Endothelial cell of umbilical vein (primary cell): ENCODE measurements around the gene JPT2. TPM values are rescaled to one million over a fixed set of nuclear protein-coding genes. Genes with fewer than 3 reads are reported as not detected.

Experiments
- BruUV-seq: library from RNA; stranded (reverse); fragments of 400-500 nt; replicated peaks from 2 replicates; lab custom pipeline; 2021; lab: Mats Ljungman, UMichigan
- CTCF ChIA-PET: fragments of 300-600, 350-600 bp; sonication (Branson Sonifier 250); formaldehyde crosslinking; loops from one replicate; lab custom pipeline; 2021; ENCODE audit warnings: antibody characterized with exemption, inconsistent platforms; lab: Charles Lee
- POLR2A ChIA-PET: fragments of 300-600, 350-600 bp; sonication (Branson Sonifier 250); formaldehyde crosslinking; loops from one replicate; lab custom pipeline; 2021; ENCODE audit warnings: antibody characterized with exemption, inconsistent platforms; lab: Charles Lee
- DNase-seq: peaks from one replicate; pipeline ENCODE4 v3.0.0-alpha.2; 2011; ENCODE audit warnings: low read depth, low spot score
- FAIRE-seq: peaks from 2 replicates; lab custom pipeline; 2011; peaks lifted over from hg19 to GRCh38; lab: Jason Lieb, UNC
- H2AFZ ChIP-seq: 2 replicates; pipeline ENCODE4 v1.6.0; 2012; ENCODE audit warnings: low read depth, low read length, control low read depth, inconsistent platforms
- H3K27ac ChIP-seq: 2 replicates; pipeline ENCODE4 v1.5.1; 2011; ENCODE audit warnings: low read depth, mild to moderate bottlenecking, control low read depth, low read length, moderate library complexity; ENCODE audit not compliant: insufficient read depth
- H3K27me3 ChIP-seq, 2 experiments: 2 replicates each; pipeline versions ENCODE4 v1.6.0 to v1.6.1; 2011; ENCODE audit warnings: low read length in 2 of 2, mixed read lengths in 1 of 2; ENCODE audit not compliant: control insufficient read depth in 2 of 2, insufficient read depth in 2 of 2
- H3K36me3 ChIP-seq, 2 experiments: 2 replicates in 1 of 2; 3 replicates in 1 of 2; pipeline ENCODE4 v1.5.1; 2011; ENCODE audit warnings: low read length in 2 of 2, mild to moderate bottlenecking in 1 of 2, moderate library complexity in 1 of 2; ENCODE audit not compliant: control insufficient read depth in 2 of 2, insufficient read depth in 2 of 2; ENCODE audit errors: extremely low read depth in 1 of 2
- H3K4me1 ChIP-seq: 3 replicates; pipeline ENCODE4 v1.5.1; 2011; ENCODE audit warnings: mild to moderate bottlenecking, low read length; ENCODE audit not compliant: control insufficient read depth, insufficient read depth; ENCODE audit errors: extremely low read depth
- H3K4me2 ChIP-seq: 2 replicates; pipeline ENCODE4 v1.6.1; 2011; ENCODE audit warnings: low read length, control low read depth, mixed read lengths; ENCODE audit not compliant: insufficient read depth
- H3K4me3 ChIP-seq, 3 experiments: fragments of 200-600 bp in 1 of 3; sonication (generic), shearing (Covaris generic) in 1 of 3; replicated peaks in 1 of 3; 2 replicates each; pipeline ENCODE4 v1.5.1; 2011 to 2016; ENCODE audit warnings: control low read depth in 3 of 3, low read length in 3 of 3, mild to moderate bottlenecking in 2 of 3, inconsistent platforms in 1 of 3, low read depth in 1 of 3, moderate library complexity in 1 of 3; ENCODE audit not compliant: insufficient read depth in 1 of 3
- H3K79me2 ChIP-seq: 2 replicates; pipeline ENCODE4 v1.6.0; 2012; ENCODE audit warnings: low read length, inconsistent platforms; ENCODE audit not compliant: control insufficient read depth, insufficient read depth
- H3K9ac ChIP-seq: replicated peaks from 2 replicates; pipeline ENCODE3; 2011; ENCODE audit warnings: low read length, control low read depth; ENCODE audit not compliant: insufficient read depth; ENCODE audit errors: extremely low read depth
- H3K9me1 ChIP-seq: replicated peaks from 3 replicates; pipeline ENCODE4 v1.6.0; 2011; ENCODE audit warnings: mild to moderate bottlenecking, low read length; ENCODE audit not compliant: control insufficient read depth, insufficient read depth; ENCODE audit errors: extremely low read depth
- H3K9me3 ChIP-seq: replicated peaks from 2 replicates; pipeline ENCODE4 v1.5.1; 2012; ENCODE audit warnings: low read length, inconsistent platforms; ENCODE audit not compliant: control insufficient read depth, insufficient read depth
- H4K20me1 ChIP-seq: replicated peaks from 2 replicates; pipeline ENCODE3; 2011; ENCODE audit warnings: mild to moderate bottlenecking, low read length; ENCODE audit not compliant: control insufficient read depth, insufficient read depth; ENCODE audit errors: extremely low read depth
- EZH2 ChIP-seq: IDR thresholded peaks from 2 replicates; pipeline ENCODE4 v1.6.1; 2012; ENCODE audit warnings: borderline replicate concordance, low read depth, mild to moderate bottlenecking, moderate library complexity, low read length, inconsistent platforms; ENCODE audit not compliant: severe bottlenecking
- FOS ChIP-seq: IDR thresholded peaks from 2 replicates; pipeline ENCODE4 v1.6.1; 2011; ENCODE audit warnings: mild to moderate bottlenecking, low read length, moderate library complexity, borderline replicate concordance; ENCODE audit not compliant: insufficient read depth
- GATA2 ChIP-seq: IDR thresholded peaks from 2 replicates; pipeline ENCODE4 v1.7.0; 2011; ENCODE audit warnings: low read depth, mild to moderate bottlenecking, moderate library complexity, mixed read lengths, low read length; ENCODE audit not compliant: insufficient read length, insufficient read depth
- JUN ChIP-seq: IDR thresholded peaks from 2 replicates; pipeline ENCODE4 v1.6.1; 2011; ENCODE audit warnings: borderline replicate concordance, low read depth; ENCODE audit not compliant: insufficient read length, insufficient read depth
- MAX ChIP-seq: IDR thresholded peaks from 2 replicates; pipeline ENCODE4 v1.6.1; 2011; ENCODE audit not compliant: insufficient read depth, insufficient read length
- MYC ChIP-seq: IDR thresholded peaks from one replicate; pipeline ENCODE4 v1.6.1; 2011; ENCODE audit warnings: mild to moderate bottlenecking, low read depth, low read length
- POLR2A ChIP-seq: IDR thresholded peaks from 2 replicates; pipeline ENCODE4 v1.6.1; 2012; ENCODE audit warnings: low read depth, mild to moderate bottlenecking, control low read depth, low read length
- POLR2AphosphoS5 ChIP-seq: IDR thresholded peaks from 2 replicates; pipeline ENCODE4 v1.6.1; 2012; ENCODE audit warnings: low read depth, mild to moderate bottlenecking, control low read depth, low read length, moderate library complexity; ENCODE audit not compliant: insufficient read depth
- dilution Hi-C: fragments of 300-500 bp; cut with MboI; formaldehyde crosslinking; loops from one replicate; pipeline ENCODE4 v1.15.0; 2019; ENCODE audit warnings: low sequenced_read_pairs; ENCODE audit not compliant: extremely low pct_ligation_motif_present
- intact Hi-C: fragments of 100-400 bp; cut with micrococcal nuclease; formaldehyde crosslinking; loops from one replicate; pipeline ENCODE4 v1.10.0; 2022
- polyA plus RNA-seq, 4 experiments: library from polyadenylated mRNA; depleted of rRNA in 3 of 4; stranded (reverse) in 3 of 4; unstranded in 1 of 4; fragments of >200 nt; gene quantifications; 2 replicates each; pipeline versions ENCODE4 v1.2.1 to v1.2.3, GENCODE V29; 2011 to 2012; ENCODE audit warnings: missing spikeins in 1 of 4
- total RNA-seq: library from RNA; stranded (reverse); gene quantifications from 2 replicates; pipeline ENCODE4 v1.2.3, GENCODE V29; 2021
- TF ChIP-seq, protein P1 (sequence below), 2 donors: IDR thresholded peaks; 1 replicate in 1 of 2; 2 replicates in 1 of 2; pipeline ENCODE4 v1.5.1; 2011; ENCODE audit warnings: low read length in 2 of 2, mild to moderate bottlenecking in 2 of 2, moderate library complexity in 2 of 2, control low read depth in 1 of 2, inconsistent platforms in 1 of 2, low read depth in 1 of 2; ENCODE audit not compliant: insufficient read depth in 1 of 2; ENCODE audit errors: extremely low read depth in 1 of 2

JPT2 gene
- total and polyA plus RNA-seq, 2 donors (not counting 3 experiments of a cell fraction or from before 2014, with no cell fraction given), result 35.8 to 93.3 TPM

DNA sequence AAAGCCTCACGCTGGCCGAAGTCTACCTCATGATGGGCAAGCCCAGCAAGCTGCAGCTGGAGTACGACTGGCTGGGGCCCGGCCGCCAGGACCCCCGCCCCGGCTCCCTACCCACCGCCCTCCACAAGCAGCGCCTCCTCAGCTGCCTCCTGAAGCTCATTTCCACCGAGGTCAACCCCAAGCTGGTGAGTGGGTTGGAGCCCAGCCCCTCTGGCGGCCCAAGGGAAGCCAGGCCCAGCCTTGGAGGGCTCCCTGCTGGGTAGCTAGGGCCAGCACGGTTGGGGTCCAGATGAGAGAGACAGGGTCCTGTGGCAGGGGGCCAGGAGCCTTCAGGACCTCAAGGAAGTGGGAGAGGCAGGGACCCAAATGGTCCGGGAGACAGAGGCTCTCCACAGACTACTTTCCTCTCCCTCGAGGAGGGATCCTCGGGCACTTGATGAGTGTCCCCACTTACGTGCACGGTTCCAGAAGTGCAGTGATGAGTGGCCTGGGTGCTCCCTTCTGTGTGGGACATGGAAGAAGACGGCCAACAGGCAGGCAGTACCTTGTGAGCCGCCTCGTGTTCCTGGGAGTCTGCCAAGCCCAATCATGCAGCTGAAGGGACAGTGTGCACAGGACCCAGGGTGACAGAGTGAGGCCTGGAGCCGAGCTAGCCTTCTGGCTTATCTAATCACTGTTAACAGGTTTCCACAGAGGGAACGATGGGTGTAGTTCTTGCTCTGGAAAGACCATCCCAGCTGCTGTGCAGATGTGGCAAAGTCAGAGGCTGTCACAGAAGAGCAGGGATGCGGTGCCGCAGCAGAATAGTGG lies 21.1 kb upstream of the JPT2 start:
- H3K36me3 ChIP-seq, result peaks cover 14 to 55% of the 10 kb centered on the region in 2 experiments

More for the DNA sequence above, 21.1 kb upstream of the JPT2 start:
- Histone ChIP-seq H3K27me3 (no peaks in the 10 kb centered on the region), H3K27ac (no peak overlapping the region), H3K9ac (no peak overlapping the region), H2AFZ (no peak overlapping the region), H3K79me2 (no peaks in the 10 kb centered on the region), H4K20me1 (no peaks in the 10 kb centered on the region), H3K4me3 (no peak overlapping the region), H3K9me3 (no peaks in the 10 kb centered on the region), H3K4me2 (no peak overlapping the region), H3K9me1 (no peaks in the 10 kb centered on the region), H3K4me1 (peaks cover 8% of the 10 kb centered on the region)
- ChIA-PET CTCF (no interaction called here), POLR2A (no interaction called here)
- TF ChIP-seq GATA2, result no peak
- TF ChIP-seq, protein P1, sequence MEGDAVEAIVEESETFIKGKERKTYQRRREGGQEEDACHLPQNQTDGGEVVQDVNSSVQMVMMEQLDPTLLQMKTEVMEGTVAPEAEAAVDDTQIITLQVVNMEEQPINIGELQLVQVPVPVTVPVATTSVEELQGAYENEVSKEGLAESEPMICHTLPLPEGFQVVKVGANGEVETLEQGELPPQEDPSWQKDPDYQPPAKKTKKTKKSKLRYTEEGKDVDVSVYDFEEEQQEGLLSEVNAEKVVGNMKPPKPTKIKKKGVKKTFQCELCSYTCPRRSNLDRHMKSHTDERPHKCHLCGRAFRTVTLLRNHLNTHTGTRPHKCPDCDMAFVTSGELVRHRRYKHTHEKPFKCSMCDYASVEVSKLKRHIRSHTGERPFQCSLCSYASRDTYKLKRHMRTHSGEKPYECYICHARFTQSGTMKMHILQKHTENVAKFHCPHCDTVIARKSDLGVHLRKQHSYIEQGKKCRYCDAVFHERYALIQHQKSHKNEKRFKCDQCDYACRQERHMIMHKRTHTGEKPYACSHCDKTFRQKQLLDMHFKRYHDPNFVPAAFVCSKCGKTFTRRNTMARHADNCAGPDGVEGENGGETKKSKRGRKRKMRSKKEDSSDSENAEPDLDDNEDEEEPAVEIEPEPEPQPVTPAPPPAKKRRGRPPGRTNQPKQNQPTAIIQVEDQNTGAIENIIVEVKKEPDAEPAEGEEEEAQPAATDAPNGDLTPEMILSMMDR (IDR thresholded peaks at IDR 0.05; ENCODE audit: extremely low read depth in 1 of 2, insufficient read depth in 1 of 2, low read depth in 1 of 2, low read length in 2 of 2), result no peak
- TF ChIP-seq MYC, result no peak
- TF ChIP-seq POLR2AphosphoS5, result no peak
- TF ChIP-seq MAX, result no peak
- no peak for TF ChIP-seq JUN
- no peak for TF ChIP-seq POLR2A
- TF ChIP-seq EZH2, result no peak
- no peak for TF ChIP-seq FOS
- no peak for FAIRE-seq
- dilution Hi-C loops, result no loop called here
- intact Hi-C loops, result no loop called here
- no TSS peak for BruUV-seq
- no peak for DNase-seq
